Stimulated activated naive CD4-positive, alpha-beta T cell treated with Interleukin-2 at 50 U/mL for 16 hours (primary cell): ENCODE measurements around the gene CEP162.
"Not testable (repeated sequence)": the region's sequence is repeated elsewhere in the genome, so short reads cannot be mapped to it uniquely, and the experiment has no call there.

Experiments used
- DNase-seq: peaks from one replicate; lab custom pipeline; 2025; lab: John Stamatoyannopoulos, UW

Gene CEP162

DNA sequence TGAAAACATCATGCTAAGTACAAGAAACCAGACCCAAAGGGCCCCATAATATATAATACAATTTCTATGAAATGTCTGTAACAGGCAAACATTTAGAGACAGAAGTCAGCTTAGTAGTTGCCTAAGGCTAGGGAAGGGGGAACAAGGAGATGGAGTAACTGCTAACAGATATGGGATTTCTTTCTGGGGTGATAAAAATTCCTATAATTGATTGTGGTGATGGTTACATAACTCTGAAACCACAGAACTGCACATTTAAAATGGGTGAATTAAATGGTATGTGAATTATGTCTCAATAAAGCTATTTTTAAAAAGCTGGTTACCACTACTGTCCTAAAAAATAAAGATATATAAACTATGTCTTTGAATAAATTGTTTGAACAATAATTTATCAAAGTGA is 3.2 kb downstream of the CEP162 start:
- no peak for DNase-seq

DNA sequence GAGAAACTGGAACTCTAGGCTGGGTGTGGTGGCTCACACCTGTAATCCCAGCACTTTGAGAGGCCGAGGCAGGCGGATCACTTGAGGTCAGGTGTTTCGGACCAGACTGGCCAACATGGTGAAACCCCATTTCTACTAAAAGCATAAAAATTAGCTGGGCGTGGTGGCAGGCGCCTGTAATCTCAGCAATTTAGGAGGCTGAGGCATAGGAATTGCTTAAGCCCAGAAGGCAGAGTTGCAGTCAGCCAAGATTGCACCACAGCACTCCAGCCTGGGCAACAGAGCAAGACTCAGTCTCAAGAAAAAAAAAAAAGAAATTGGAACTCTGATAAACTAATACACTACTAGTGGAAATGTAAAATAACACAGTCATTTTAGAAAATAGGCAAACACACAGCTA is 3.8 kb downstream of the CEP162 start:
- DNase-seq, result not testable (repeated sequence)

DNA sequence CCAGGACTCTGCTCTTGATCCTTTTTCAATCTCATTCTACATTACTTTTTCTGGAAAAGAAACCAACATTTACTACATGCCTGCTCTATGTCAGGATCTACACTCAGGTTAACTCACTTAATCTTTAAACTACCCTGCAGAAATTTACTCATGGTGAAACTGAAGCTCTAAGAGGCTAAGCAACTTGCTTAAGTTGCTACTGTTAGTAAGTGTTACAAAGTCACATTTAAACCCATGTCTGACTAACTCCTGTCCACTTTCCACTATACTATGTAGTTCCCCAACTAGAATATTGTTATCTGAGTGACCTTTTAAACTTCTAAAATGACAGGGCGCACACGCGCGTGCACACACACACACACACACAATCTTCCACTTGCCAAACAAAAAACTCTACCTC is 5.0 kb downstream of the CEP162 start:
- DNase-seq, result no peak

DNA sequence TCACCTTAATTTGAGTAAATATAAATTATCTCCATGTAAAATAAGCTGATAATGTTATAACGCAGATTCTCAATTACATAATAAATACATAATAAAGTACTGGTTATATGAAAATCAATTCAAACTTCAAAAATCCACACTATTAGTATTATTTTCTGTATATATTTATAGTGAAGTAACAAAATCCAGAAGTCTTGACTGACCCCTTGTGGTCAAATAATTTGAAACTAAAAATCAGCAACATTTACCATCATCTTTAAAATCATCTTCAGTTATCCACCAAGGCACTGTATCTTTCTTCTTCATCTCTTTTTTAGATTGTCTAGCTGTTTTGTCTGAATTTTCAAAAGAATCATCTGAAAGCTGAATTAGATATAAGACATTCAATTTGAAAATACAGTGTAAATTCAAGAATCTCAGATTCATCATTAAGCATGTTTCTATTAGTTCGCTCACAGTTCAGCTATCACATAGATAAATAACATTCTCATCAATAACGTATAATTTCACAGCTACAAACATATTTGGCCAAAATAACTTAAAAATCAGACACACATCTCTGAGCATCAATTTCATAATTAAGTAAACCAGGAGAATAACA is 6.5 kb downstream of the CEP162 start:
- DNase-seq, result no peak

DNA sequence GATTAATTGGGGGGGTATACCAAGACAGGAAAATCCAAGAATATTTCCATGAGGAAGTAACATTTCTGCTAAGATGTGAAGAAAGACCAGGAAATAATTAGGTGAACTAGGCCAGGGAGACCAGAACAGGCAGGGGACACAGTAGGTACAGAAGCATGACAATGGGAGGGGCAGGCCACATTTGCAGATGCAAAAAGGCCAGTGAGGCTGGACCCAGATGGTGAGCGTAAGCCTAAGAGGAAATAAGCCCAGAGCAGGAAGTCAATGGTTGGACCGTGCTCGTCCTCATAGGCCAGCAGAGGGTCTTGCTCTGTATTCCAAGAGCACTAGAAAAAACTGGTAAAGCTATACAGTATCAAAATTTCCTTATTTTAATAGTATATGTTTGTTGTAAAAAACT is 9.4 kb downstream of the CEP162 start:
- no peak for DNase-seq

DNA sequence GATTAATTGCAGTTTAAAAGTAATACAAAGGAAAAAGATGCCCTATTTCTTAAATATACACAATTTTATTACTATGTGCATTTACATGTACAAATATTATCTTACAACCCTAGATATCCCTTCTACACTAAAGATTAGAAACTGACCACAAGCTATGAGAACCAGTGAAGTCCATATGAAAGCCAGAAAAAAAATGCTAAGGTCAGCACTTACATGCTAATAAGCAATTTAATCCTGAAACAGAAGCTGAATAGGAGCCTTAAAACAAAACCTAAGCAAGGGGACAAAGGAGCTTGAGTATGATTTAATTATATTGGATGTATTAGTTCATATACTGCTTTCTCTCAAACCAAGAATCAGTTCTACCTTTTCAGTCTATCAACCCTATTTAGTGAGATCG is 14.2 kb downstream of the CEP162 start:
- DNase-seq, result no peak

DNA sequence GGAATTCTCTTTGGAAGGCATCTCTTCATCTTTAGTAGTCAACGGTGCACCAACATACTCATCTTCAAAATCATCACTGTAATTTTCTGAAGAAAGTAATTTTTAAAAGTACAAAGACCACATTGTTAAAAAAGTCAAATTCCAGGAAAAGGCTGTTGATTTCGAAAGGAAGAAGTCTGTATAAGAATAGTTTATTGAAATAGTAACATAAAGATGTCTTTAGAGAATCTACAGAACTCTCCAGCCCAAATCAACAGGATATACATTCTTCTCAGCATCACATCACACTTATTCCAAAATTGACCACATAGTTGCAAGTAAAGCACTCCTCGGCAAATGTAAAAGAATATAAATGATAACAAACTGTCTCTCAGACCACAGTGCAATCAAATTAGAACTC is 23.4 kb downstream of the CEP162 start:
- DNase-seq, result no peak

DNA sequence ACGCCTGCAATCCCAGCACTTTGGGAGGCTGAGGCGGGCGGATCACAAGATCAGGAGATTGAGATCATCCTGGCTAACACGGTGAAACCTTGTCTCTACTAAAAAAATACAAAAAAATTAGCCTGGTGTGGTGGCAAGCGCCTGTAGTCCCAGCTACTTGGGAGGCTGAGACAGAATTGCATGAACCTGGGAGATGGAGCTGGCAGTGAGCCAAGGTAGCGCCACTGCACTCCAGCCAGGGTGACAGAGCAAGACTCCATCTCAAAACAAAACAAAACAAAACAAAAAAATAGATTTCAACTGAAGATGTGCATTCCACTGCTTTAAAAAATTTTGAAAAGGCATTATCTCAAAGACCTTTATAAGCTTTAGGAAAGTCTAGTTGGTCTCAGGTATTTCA is 27.5 kb downstream of the CEP162 start:
- not testable (repeated sequence) for DNase-seq

DNA sequence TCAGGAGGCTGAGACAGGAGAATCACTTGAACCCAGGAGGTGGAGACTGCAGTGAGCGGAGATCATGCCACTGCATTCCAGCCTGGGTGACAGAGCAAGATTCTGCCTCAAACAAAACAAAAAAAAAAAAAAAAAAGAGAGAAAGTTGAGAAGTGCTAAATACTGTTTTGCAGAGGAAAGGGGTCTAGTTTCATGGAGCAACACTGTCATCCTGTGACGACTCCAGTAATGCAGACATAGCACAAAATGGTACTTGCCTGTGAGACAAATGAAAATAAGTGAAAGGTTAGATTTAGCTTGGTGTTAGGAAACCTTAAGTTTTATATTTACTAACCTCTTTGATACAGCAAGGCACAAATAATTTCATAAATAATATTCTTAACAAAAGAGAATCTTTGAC is 29.7 kb downstream of the CEP162 start:
- DNase-seq, result no peak

DNA sequence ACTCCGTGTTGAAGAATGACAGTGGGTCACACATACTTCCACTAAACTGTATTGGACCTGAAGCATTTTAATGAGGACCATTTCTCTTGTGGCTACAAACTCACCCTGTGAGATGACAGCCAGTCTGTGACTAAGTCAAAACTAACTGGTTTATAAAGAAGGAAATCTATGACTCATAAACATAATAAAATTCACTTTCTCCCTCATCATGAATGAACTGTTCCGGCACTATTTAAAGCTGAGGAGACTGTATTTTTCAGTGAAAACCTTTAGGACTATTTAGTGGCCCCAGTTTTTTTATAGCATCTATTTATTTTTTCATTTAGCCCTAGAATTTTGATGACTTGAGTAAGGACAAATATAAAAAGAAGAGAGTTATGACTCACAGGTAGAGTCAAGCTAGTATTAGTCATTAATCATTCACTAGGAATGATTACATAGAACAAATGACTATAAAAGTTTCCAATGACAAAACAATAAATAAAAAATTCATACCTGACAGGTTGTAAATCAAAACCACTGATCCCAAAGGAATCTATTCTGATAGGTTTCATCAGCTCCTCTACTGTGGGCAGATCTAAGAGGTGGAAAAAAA is 34.2 kb downstream of the CEP162 start:
- DNase-seq, result no peak

DNA sequence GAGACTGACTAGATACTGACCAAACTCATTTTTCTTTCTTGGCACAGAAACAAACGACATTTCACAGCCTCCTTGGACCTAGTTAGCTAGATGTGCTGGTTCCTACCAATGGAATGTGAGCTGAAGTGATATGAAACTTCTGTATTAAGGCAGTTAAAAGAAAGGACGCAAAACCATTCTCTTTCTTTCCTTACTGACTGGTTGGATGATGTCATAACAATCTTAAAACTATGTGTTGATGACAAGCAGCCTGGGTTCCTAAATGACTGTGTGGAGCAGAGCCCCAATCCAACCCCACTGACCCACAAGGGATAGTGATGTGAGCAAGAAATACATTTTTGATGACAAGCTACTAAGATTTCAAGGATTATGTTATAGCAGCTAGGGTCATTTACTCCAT is 35.6 kb downstream of the CEP162 start:
- no peak for DNase-seq

DNA sequence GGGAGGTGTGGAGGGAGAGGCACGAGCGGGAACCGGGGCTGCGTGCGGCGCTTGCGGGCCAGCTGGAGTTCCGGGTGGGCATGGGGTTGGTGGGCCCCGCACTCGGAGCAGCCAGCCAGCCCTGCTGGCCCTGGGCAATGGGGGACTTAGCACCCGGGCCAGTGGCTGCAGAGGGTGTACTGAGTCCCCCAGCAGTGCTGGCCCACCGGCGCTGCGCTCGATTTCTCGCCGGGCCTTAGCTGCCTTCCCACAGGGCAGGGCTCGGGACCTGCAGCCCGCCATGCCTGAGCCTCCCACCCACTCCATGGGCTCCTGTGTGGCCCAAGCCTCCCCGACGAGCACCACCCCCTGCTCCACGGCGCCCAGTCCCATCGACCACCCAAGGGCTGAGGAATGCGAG is 38.1 kb downstream of the CEP162 start:
- DNase-seq, result not testable (repeated sequence)

DNA sequence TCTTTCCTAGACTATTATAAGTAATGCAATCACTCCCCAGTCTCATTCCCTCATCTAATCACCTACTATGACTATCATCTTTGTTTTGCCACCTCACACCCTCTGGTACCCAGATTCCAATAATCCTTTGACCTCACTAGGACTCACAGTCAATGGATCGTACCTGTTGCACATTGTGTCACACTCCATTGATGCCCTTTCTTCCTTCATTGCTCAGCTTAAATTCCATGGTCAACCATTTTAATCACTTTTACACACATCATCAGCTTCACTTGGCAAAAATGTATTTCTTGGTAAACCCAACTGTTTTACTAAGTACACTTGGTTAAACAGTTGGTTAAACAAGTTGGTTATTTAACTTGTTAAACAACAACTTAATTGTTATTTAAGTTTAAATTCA is 44.0 kb downstream of the CEP162 start:
- no peak for DNase-seq

DNA sequence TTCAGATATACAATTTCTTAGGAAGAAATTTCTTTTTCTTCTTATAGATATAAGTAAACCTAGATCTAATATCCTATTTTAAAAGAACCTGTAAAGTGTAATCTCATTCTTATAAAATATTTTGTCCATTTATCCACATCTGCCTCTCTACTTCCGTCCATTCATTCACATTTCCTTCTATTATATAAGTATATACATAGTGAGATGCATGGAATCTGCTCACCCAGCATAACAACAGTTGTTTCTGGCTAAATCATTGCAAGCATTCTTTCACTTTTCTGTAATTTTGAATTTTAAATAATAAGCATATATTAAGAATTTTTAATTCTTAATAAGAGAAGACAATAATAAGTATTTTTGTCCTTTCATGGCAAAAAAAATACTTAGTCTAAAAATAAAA is 45.4 kb downstream of the CEP162 start:
- DNase-seq, result no peak

DNA sequence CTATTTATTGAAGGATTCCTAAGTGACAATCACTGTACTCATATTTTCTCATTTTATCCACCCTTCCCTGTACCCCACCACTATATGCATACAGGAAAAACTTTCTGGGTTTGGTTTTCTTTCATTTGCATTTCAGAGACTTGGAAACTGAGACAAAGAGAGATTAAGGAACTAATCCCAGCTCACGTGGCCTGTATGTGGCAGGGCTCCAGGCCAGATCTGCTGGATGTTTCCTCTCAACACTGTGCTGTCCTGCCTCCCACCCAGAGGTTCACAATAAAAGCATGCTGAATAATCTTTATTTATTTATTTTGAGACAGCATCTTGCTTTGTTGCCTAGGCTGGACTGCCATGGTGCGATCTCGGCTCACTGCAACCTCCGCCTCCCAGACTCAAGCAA is 50.2 kb downstream of the CEP162 start:
- DNase-seq, result no peak

DNA sequence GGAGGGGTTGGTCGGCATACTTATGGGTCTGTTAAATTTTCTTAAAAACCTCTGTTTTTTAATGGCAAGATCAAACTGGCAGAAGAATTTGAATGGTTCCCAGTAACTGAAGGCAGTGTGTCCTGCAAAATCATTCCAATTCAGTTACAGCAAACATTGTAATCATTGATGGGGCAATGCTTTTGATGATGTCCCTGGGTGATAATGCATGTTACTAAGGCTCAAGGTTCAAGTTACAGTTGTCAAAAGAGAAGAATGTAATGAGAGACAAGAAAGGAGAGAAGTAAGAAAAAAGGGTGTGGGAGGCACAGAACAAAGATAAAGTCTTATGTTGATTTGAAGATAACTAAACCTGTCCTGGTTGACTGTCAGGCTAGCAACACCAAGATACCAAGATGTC is 54.9 kb downstream of the CEP162 start:
- DNase-seq, result no peak

DNA sequence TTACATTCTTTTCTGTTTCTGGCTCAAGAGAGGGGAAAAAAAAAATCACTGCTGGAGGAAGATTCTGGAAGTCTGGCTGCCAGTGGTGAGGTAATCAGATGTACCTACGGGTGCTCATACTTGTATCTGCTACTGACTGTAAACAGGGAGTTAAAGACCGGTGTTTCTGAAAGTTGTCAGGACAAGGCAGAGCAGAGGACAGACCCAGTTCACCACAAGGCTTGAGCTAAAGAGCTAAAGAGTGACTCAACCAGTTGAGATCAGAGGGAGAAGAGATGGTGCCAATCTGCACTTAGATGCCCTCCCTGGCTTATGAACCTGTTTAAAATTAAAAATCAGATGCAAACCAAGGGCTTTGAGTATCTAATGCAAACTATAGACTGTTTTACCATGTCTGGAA is 55.4 kb downstream of the CEP162 start:
- no peak for DNase-seq

DNA sequence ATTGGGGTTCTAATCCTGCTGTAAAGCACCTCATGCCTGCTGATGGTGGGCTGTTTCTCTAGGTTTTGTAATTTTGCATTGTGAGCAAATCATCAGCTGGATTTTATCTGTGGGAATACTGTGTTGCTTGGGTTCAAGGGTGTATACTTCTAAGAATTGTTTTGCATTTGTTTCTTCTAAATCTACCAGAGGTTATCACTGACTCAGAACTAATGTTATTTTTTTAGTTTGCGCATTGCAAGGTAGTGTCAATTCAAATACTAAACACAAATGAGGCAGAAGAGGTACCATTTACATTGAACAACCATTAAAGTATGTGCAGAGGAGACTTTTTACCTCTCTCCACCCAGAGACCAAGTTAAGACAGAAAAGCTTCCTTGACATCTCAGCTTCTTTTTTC is 60.0 kb downstream of the CEP162 start:
- no peak for DNase-seq

DNA sequence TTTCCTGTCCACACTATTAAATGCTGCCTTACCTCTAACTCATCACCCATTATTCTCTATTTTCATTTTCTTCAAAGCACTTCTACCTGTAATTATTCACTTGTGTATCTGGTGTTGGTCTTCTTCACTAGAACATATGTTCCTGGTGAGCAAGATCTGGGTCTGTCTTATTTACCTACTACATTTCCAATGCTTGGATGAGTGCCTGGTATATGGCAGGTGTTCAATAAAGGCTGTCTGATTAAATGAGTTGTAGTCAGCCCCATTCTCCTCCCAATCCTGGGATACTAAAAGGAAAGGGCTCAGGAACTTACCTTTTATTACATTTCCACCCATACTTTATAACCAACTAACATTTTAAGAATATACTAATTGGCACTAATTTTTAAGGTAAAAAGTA is 61.0 kb downstream of the CEP162 start:
- DNase-seq, result no peak

DNA sequence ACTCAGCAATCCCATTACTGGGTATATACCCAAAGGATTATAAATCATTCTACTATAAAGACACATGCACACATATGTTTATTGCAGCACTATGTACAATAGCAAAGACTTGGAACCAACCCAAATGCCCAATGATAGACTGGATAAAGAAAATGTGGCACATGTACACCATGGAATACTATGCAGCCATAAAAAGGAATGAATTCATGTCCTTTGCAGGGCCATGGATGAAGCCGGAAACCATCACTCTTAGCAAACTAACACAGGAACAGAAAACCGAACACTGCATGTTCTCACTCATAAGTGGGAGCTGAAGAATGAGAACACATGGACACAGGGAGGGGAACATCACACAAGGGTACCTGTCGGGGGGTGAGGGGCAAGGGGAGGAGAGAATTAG is 63.1 kb downstream of the CEP162 start:
- DNase-seq, result not testable (repeated sequence)

DNA sequence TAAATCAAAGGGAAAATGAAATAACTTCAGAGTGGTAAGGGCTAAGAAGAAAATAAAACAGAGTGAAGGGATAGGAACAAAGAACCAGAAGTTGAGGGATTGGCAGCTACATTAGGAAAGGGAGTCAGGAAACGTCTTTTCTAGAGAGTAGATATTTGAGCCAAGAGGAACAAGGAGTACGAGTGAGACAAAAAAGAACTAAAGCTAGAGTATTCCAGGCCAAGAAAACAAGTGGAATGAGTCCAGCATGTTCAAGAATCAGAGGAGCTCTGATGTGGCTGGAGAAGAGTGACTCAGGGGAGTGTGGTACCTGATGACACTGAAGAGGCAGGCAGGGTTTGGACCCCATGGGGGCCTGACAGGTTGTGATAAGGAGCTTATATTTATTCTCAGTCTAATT is 66.3 kb downstream of the CEP162 start:
- DNase-seq, result no peak

DNA sequence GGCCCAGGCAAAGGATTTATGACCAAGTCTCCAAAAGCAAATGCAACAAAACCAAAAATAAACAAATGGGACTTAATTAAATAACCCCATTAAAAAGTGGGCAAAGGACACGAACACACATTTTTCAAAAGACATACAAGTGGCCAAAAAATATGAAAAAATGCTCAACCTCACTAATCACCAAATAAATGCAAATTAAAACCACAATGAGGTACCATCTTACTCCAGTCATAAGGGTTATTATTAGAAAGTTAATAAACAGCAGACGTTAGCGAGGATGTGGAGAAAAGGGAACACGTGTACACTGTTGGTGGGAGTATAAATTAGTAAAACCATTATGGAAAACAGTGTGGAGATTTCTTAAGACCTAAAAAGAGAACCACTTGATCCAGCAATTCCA is 71.1 kb downstream of the CEP162 start:
- DNase-seq, result no peak

DNA sequence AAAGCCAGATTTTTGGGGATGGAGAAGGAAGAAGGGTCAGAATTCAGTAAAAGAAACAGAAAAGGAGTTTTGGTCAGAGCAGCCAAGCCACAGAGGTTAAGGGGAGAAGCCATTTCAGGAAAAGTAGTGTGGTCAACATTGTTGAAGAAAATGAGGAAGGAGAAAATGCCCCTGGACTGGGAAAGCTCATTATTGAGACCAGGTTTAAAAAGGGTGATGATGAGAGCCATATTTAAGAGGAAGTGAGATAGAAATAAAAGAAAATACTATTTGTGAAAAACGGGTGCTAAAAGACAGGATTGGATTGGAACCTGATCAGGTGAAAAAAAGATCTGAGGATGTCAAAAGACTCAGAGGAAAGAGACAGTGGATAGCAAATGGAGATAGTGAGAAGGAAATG is 75.8 kb downstream of the CEP162 start:
- DNase-seq, result no peak

DNA sequence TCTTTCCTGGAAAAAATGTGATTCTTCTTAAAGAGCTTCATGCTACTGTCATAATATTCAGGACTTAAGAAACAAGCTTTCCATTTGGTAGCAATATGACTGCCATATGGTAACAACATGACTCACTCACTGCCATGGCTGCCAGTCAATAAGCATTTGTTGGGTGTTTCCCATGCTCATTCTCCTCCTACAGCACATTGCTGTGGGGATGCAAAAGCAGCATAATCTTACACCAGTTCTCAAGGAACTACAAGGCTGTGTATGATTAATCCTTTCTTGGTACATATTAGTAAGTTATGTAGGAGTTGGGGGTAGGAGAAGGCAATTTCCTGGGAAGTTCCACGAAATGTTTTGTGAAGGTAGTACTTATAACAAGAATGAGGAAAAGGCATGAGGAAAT is 76.7 kb downstream of the CEP162 start:
- no peak for DNase-seq

DNA sequence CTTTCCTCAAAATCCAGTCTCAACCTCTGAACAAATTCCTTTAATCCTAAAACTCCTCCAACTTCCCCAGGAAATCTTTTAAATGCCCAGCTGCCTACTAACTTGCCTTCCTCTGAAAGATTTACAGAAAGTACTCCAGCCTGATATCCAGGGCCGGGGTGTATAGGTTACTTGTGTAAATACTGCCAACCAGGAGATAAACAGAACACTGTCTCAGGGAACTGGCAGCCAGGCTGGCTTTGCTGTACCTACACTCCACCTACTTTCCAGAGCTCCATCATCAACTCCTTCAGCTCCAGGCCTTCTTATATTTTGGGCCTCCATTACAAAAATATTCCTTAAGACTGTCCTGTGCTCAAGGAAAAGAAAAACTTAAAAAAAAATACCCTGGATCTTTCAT is 85.9 kb downstream of the CEP162 start:
- DNase-seq, result no peak
